HG02885 (cell line): ENCODE data around the gene FLVCR1.
A peak's percentile ranks its signal among the peaks of the same experiment; 100 is the strongest.
"Not testable (repeated sequence)": the region's sequence is repeated elsewhere in the genome, so short reads cannot be mapped to it uniquely, and the experiment has no call there.

Experiments
- ATAC-seq: cut with Tn5 transposase; IDR thresholded peaks from one replicate; pipeline ENCODE4 v1.9.1; 2021; ENCODE audit warnings: mild to moderate bottlenecking; ENCODE audit not compliant: unreplicated experiment, poor library complexity

FLVCR1 gene

DNA sequence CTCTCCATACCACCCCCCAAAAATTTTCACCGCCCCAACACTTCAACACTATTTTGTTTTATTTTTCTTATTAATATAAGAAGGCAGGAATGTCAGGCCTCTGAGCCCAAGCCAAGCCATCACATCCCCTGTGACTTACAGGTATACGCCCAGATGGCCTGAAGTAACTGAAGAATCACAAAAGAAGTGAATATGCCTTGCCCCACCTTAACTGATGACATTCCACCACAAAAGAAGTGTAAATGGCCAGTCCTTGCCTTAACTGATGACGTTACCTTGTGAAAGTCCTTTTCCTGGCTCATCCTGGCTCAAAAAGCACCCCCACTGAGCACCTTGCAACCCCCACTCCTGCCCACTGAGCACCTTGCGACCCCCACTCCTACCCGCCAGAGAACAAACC is 56.0 kb downstream of the FLVCR1 start:
- not testable (repeated sequence) for ATAC-seq

DNA sequence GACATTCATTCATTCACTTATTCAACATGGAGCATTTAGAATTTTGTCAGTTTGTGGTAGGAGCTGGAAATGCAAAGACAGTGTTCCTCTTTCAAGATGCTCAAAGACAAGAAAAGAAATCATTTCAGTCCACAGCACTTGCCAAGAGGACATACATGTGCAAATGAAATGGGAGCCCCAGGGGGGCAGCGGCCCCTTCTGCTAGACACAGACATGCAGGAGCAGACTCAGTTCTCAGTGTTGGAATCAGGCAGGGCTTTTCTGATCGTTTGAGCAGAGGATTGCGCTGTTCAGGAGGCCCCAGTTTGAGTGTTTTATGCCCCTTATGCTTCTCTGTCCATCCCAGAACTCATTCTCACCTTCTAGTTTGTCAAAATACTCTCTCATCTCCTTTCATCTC is 56.7 kb downstream of the FLVCR1 start:
- no peak for ATAC-seq

- no peak for ATAC-seq
Observed at GRCh38 chr1:212915245-212916091, 57.4 kb downstream of the FLVCR1 start.

- no peak for ATAC-seq
Observed at GRCh38 chr1:212916481-212917133, 58.5 kb downstream of the FLVCR1 start.

DNA sequence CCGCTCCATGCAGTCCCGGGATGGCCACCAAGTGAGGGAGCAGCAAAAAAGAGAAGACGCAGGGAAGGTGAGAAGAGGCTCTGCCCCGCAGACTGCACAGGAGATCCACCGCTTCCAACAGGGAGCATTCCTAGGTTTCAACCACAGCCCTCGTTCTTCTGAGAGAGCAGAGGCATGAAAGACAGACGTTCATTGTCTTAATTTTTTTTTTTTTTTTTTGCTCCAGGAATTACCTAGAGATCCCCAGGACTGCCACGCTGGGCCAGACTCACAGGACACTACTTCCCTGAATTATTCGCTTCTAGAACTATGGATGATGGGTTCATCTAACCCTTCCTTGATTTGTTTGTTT is 59.0 kb downstream of the FLVCR1 start:
- no peak for ATAC-seq

- no peak for ATAC-seq
Observed at GRCh38 chr1:212917858-212918257, 59.8 kb downstream of the FLVCR1 start.

- no peak for ATAC-seq
Observed at GRCh38 chr1:212918824-212919223, 60.7 kb downstream of the FLVCR1 start.

- ATAC-seq, result peak; percentile 47
Observed at GRCh38 chr1:212920246-212920645, 62.2 kb downstream of the FLVCR1 start.

DNA sequence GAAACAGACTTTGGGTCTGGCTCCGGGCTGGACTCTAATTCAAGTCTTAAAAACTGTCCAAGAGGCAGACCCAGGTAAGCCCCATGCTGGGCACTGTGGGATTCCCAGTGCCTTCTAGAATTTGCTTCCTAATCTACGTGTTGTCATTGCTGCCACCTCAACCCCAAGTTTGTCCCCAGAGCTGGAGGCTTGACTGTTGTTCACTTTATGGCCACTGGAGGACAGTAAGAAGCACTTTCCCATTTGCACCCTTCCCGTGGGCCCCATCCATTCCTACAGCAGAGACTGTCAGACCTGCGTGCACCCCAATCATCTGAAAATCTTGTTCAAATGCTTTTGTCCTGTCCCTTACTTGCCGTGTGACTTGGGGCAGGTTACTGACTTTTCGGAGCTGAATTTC is 62.8 kb downstream of the FLVCR1 start:
- ATAC-seq, result no peak

- ATAC-seq, result no peak
Observed at GRCh38 chr1:212922016-212922415, 63.9 kb downstream of the FLVCR1 start.

GRCh38 chr1:212926372-212926771 is 68.3 kb downstream of the FLVCR1 start:
- ATAC-seq, result no peak

GRCh38 chr1:212928323-212929291 is 70.5 kb downstream of the FLVCR1 start:
- peak; percentile 75 for ATAC-seq

DNA sequence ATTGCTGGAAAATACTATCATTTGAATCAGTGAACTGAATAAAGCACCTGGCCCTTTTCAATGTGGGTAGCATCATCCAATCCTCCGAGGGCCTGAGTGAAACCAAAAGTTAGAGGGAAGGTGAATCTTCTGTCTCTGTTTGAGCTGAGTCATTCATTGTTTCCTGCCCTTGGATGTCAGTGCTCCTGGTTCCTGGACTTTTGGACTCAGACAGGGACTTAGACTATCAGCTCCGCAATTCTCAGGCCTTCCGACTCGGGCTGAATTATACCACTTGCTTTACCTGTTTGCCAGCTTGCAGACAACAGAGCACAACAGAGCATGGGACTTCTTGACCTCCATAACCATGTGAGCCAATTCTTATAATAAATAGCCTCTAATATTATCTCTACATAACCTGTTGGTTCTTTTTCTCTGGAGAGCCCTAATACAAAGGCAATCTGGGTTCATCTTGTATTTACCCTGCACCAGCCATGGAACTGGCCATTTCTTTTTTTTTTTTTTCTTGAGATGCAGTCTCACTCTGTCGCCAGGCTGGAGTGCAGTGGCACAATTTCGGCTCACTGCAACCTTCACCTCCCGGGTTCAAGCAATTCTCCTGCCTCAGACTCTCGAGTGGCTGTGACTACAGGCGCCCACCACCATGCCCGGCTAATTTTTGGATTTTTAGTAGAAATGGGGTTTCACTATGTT is 73.1 kb downstream of the FLVCR1 start:
- peak; percentile 52 for ATAC-seq

DNA sequence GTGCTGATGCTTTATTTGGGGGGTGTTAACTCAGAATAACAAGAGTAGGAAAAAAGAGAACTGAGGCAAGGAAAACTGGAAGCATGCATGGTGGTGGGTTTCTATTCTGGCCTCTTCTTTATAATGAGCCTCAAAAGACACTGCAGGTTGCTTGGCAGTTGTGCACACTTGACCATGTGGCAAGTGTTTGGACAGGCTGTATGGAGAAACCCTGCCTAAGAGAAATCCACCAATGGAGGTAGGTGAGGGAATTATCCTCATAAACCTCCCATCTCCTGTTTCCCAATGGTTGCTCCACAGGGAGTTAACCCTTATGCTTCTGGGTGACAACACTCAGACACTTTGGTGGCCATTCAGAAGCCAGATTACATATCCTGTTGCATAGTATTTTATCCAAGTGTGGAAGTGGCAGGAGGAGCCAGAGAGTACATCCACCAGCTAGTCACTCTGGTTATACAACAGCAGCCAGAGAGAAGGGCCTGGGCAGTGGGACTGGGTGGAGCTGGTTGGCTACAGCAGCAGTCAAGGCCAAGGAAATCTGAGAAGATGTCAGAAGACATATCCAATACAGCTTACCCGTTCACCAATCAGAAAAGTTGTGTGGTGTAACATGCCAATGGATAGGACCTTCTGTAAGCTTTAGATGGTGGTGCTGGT is 75.9 kb downstream of the FLVCR1 start:
- ATAC-seq, result no peak

DNA sequence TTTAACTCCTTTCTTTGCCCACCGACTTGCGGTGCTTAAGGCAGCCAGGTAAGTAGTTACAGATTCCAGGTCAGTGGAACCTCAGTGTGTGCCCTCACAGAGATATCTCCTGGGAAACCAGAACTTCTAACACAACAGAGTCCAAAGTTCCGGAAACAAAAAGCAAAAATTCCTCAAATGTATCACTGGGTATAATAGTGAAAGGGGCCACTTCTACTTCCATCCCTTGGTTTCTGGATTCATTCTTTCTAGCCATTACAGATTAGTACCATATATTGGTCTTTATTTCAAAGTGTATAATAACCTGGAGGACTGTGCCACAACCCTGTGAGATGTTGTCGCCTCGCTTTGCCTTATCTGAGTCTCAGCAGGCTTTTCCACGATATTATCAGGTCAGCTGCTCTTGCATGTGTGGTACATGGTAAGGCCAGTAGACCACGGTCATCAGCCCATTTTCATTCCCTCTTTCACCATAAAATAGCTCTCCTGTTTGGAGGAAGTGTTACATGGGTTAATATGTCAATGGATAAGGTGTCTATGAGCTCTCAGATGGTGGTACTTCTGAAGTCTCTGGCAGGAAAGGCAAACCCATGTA is 77.4 kb downstream of the FLVCR1 start:
- no peak for ATAC-seq

DNA sequence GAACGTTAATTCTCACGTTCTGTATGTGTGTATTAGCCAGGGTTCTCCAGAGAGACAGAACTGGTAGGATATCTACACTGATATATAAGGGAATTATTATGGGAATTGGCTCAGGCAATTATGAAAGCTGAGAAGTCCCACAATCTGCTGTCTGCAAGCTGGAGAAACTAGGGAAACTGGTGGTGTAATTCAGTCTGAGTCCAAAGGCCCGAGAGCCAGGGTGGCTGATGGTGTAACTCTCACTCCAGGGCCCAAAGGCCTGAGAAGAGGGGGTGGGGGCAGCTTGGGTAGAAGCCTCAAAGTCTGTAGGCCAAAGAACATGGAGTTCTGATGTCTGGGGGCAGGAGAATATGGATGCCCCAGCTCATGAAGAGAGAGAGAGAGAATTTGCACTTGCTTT is 79.0 kb downstream of the FLVCR1 start:
- no peak for ATAC-seq

DNA sequence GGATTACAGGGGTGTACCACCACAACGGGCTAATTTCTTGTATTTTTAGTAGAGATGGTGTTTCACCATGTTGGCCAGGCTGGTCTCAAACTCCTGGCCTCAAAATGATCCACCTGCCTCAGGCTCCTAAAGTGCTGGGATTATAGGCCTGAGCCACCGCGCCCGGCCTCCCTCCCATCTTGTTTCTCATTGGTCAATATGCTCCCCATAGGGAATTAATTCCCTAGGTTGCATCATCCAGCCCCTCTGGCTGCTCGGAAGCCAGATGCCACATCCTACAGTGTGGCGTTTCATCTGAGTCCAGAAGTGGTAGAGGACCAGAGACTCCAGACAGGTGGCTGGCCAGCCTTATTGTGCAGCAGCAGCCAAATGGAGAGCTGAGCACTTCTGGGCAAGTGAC is 80.8 kb downstream of the FLVCR1 start:
- no peak for ATAC-seq

GRCh38 chr1:212941452-212941851 is 83.4 kb downstream of the FLVCR1 start:
- no peak for ATAC-seq

- ATAC-seq, result no peak
Observed at GRCh38 chr1:212942679-212943392, 84.8 kb downstream of the FLVCR1 start.
